HG03575 (cell line): Measurements from ENCODE around the gene F2RL1.
"Not testable (repeated sequence)": the region's sequence is repeated elsewhere in the genome, so short reads cannot be mapped to it uniquely, and the experiment has no call there.

Experiments
- ATAC-seq: cut with Tn5 transposase; IDR thresholded peaks from one replicate; pipeline ENCODE4 v1.9.1; 2021; ENCODE audit not compliant: unreplicated experiment, insufficient number of reproducible peaks, low FRiP score; ENCODE audit errors: extremely low read depth

The F2RL1 gene

DNA sequence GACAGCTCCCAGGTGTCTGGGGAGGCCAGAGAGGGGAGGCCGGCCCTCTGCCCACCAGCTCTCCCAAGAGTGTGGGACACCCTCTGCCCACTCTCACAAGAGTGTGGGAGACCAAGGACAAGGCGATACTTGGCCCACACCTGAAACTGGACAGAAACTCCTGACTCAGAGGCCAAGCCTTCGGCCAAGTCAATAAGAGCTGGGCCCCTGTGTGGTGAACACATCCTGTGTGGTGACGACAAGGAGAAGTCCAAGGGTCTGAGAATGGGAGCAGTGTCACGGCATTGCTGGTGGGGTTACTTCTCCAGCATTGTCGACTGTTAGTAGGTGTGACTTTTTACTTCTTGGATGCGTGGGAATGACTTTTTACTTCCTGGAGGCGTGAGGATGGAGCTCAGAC is 14.6 kb upstream of the F2RL1 start:
- no peak for ATAC-seq

DNA sequence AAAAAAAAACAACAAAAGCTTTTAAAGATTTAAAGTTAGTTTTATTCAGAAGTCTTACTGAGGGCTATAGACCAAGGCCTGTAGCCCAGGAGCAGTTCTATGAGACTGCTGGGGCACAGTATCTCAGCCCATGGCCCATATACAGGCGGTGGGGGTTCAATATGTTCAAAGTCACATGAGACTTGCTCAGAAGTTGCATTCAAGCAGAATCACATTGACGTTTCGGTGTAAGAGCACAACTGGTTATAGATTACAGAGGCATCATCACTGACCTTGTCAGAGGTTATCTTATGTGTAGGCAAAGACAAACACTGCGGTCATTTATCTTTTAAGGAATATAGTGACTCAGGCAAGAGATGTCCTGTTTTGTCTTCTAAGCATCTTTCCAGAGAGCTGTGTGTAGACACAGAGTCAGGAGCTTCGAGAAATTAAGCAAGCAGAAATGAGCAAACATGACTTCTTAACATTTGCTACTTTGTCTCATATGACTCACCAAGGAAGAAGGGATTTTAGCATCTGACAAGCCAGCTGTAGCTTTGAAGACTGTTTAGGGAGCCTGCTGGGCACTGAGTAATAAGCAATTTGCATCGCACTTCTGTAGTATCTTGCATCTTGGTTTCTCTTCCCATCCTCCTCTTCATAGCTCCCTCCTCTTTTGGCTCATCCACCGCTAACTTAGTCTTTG is 12.9 kb upstream of the F2RL1 start:
- no peak for ATAC-seq

DNA sequence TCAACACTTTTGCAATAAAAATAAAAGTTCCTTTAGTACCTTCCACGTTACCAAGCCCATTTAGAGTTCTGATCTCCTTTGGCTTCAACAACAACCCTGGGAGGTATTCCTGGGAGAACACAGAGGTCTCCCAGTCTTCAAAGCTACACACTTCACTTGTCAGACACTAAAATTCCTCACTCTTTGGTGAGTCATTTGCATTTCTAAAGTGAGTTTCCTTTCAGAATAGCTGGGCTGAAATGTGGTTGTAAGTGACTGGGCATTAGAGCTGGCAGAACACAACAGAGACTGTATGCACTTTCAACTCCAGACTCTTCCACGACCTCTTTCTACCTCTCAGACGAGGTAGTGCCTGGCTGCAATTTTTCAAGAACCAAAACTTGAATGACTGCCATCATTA is 11.5 kb upstream of the F2RL1 start:
- ATAC-seq: no peak

DNA sequence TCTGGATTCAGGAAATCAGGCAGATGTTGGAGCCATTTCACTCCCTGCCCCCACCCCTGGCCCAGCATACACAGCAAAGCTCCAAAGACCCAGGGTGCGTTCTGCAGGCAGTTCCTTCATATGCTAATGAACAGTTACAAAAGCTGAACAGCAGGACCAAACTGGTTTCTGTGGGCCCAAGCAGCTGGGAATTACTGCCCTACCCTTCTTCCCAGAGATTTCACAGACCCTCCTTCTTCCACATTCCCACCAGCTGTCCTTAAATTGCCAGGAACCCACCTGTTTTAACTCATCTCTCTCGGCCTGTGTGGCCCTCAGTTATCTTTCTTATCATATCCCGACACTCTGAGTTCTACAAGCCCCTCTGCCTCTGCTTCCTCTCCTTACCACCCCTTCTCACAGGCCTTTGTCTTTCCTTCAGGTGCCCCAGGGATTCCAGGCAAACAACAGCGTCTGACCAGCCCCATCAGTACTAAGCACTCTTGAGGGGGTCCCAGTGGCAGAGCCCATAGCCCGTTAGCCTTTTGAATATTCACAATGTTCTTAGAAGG is 10.6 kb upstream of the F2RL1 start:
- no peak for ATAC-seq

DNA sequence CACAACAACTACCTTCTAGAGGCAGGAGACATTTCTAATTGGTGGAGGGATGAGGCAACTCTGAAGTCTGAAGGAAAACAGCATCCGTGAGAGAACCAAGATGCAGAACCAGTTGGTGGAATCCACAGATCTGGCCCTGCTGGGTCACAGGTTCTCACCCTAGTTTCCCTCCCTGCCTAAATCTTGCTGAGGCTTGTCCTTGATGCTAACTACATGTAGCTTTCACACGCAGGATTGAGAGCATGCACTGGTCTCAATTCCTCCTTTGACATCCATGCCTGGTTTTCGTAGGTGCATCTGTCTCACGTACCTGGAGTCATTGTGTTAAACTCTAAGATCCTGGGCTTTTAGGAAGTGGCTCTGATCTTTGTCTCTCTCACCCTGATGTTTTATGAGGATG is 9.7 kb upstream of the F2RL1 start:
- no peak for ATAC-seq

DNA sequence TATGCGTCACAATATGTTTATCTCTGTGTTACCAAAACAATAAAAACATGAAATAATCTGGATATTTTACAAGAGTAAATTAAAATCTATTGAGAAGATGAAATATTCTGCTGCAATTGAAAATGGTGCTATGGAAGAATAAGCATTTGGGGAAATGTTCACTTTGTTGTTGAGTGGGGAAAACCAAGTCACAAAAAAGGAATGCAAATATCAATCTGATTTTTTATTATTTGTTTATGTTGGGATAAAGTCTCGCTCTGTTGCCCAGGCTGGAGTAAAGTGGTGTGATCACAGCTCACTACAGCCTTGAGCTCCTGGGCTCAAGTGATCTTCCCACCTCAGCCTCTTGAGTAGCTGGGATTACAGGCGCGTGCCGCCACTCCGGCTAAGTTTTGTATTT is 8.6 kb upstream of the F2RL1 start:
- ATAC-seq: no peak

DNA sequence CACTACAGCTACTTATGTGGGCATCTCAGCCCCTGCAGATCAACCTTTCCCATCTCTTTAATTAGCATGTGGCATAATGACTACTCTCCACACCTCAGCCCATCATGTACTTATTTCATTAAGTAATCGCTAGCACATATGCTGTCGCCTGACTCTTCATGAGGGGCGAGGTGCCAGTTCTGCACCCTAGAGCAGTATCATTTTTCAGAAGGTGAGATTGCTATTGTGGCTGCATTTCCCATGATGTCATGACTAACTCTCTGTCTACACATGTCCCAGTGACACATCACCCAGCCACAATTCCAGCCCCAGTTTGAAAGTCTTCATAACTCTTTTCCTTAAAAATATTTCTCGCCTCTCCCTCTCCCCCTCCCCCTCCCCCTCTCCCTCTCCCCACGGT is 7.6 kb upstream of the F2RL1 start:
- ATAC-seq: no peak

DNA sequence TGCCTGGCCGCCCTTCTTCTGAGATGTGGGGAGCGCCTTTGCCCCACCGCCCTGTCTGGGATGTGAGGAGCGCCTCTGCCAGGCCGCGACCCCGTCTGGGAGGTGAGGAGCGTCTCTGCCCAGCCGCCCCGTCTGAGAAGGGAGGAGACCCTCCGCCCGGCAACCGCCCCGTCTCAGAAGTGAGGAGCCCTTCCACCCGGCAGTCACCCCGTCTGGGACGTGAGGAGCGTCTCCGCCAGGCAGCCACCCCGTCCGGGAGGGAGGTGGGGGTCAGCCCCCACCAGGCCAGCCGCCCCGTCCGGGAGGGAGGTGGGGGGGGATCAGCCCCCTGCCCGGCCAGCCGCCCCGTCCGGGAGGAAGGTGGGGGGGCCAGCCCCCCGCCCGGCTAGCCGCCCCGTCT is 6.6 kb upstream of the F2RL1 start:
- not testable (repeated sequence) for ATAC-seq

DNA sequence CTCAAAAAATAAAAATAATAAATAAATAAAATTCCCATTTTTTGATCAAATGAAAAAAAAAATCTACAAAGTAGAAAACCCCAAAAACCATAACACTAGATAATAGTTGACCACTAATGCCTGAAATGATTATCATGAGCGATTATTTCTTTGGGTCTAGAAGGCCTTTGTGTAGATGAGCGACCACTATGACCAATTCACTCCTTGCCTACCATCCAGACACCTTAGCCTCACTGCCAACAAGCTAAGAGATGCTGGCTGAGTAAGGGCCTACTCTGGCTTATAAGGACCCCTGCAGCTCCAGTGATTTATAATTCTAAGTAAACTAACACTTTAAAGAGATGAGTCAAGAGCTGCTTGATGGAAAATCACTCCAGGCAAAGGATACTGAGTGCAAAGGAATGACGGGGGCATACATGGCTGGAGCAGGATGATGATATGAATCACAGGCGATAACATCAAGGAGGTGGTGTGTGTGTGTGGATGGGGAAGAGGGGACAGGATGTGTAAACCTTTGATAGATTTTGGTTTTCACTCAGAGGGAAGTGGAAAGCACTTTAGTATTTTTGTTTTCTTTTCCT is 4.8 kb upstream of the F2RL1 start:
- ATAC-seq: no peak

DNA sequence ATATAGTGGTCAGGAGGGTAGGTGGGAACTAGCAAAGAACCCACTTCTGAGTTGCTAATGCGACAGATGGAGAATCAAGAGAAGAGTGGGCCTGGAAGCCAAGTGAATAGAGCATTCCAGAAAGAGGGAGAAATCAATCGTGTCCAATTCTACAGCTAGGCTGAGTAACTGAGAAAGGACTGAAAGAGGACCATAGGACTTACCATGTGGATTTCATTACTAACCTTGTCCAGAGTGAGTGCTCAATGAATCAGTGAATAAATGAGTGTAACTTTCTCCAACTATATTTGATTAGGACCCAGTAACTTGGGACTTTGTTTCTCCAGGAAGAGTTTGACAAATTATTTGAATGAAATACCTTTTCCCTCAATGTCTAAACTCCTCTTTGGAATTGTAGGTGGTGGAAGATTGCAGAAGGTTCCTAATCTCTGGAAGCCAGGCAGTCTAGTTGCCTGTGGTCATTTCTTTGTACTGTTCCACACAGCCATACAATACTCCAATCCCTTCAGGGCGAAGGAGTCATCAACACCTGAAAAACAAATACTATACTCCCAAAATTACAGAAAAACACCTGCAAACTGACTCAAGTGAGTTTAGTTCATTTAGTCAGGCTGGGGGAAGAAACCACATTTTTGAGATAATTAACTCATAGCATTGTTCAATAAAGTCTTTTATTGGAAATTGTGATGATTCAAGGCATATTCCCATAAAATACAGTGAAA is 2.6 kb upstream of the F2RL1 start:
- ATAC-seq: no peak

DNA sequence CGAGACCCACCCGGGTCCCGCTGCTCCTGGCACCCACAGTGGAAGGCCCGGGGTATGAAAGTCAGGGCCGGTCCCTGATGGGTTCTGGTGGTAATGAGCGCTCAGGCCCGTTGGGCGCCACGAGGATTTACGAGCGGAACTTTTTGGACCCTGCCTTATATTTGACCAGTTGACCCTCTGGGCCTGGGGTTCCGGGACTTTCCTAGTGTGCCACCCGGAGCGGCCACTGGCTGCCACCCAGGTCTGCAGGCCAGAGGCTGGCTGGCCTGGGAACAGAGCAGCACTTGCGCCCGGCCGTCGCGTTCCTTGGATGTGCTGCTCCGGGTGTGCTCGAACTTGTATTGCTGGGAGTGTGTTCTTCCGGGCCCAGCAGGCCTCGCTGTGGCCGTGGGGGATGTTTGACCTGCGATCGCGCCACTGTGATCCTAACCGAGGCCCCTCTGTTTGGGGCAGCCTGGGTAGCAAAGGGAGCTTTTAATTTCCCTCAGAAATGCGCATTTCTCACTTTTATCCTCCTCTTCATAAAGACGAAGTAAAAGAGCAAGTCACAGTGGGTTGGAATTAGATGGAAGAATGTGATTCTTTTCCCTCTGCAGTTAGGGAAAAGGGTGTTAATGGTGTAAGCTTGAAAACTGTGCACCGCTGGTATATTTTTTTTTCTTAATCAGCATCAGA is 1.2 kb downstream of the F2RL1 start:
- ATAC-seq: no peak

DNA sequence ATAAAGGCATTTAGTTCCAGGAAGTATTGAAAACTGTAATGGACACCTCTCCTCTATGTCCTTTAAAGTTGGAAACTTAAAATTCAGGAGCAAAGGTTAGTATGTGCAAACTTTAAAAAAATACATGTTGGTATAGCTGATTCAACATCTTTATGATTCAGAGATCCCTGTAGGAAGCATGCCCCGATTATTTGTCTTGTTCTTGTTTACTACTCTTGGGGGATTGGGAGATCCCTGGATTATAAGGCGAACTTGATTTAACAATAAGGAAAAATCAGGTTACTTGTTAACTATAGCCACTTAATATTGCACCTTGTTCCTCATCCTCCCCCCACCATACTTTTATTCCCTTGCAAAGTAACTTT is 1.7 kb downstream of the F2RL1 start:
- no peak for ATAC-seq

DNA sequence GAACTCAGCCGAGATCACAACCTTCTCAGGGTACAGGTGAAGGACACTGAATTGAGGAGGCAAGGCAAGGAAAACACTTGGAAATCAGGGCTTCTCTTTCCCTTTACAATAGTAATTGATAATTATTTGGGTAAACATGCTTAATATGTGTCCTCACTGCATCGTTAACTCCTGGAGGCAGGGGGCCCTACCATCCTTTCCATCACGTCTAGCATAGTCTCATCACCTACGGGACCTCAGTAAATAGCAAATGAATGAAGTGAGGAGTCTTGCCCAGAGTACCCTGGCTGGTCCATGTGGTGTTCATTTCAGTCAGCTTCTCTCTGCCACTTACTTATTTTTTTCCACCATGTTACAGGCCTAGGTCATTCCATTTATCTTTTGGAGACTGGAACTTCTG is 2.3 kb downstream of the F2RL1 start:
- ATAC-seq: no peak

DNA sequence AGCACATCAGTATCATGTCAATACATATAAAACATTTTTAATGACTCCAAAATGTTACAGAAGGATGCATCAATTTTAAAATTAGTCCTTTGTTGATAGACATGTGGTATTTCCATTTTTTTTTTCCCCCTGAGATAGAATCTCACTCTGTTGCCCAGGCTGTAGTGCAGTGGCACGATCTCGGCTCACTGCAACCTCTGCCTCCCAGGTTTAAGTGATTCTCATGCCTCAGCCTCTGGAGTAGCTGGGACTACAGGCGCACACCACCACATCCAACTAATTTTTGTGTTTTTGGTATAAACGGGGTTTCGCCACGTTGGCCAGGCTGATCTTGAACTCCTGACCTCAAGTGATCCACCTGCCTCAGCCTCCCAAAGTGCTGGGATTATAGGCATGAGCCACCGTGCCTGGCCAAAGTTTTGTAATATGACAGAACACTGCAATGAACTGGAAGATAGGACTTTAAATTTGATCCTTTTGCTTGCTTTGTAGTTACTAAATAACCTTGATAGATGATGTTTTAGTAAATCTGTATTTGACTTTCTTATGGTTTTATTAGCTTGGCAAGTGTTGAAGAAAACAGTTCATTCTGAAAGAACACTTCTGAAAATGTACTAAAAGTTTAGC is 3.4 kb downstream of the F2RL1 start:
- not testable (repeated sequence) for ATAC-seq

DNA sequence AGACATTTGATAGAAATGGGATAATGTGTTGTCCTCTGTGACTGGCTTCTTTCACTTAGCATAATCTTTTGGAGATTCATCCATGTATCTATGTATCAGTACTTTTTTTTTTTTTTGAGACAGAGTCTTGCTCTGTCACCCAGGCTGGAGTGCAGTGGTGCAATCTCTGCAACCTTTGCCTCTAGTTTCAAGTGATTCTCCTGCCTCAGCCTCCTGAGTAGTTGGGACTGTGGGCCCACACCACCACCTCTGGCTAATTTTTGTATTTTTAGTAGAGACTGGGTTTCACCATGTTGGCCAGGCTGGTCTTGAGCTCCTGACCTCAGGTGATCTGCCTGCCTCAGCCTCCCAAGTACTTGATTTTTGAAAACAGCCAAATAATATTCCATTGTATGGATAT is 7.6 kb downstream of the F2RL1 start:
- not testable (repeated sequence) for ATAC-seq

DNA sequence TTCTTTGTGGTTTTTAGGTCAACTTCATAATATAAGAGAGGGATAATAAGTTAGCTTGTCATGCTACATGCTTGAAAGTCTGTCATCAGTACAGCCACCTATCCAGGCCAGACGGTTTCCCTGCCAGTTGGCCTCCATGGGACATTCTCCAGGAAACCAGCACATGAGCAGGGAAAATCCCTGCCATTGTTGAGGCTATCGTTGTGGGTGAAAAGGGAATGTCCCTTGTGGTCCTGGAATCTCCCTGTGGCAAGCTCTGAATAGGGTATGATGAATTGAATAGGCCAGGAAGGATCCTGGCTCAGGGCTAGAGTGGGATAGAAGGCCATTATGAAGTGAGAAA is 12.3 kb downstream of the F2RL1 start:
- ATAC-seq: no peak

DNA sequence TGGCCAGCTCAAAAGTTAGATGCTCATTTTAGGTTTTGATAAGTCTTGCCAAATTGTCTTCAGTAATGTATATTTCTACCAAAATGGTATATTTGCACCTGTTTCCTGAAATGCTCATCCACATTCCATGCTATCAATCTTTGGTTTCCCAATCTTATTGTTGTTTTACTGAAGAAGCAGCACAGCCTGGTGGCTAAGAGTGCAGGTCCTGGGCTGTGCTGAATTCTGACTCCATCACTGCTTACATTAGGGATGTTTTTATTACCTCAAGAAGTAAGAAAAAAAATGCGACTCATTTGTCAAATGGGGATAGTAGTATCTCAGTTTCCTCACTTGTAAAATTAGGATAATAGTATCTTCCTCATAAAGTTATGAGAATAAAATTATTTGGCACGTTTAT is 17.4 kb downstream of the F2RL1 start:
- no peak for ATAC-seq

DNA sequence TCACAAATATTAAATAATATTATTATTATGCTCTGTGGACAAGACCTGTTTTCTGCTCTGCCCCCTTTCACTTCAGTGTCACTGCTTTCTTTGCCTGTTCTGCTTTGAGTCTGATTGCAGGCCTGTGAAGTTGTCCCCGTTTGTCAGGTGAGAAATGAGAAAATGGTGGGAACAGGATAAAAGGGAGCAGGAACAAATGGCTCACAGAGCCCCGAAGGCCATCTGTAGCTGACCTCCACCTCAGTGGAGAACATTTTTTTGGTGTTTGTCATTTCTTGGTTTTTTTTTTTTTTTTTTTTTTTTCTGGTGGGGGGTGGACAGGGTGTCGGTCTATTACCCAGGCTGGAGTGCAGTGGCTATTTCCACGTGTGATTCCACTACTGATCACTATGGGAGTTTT is 17.8 kb downstream of the F2RL1 start:
- no peak for ATAC-seq

DNA sequence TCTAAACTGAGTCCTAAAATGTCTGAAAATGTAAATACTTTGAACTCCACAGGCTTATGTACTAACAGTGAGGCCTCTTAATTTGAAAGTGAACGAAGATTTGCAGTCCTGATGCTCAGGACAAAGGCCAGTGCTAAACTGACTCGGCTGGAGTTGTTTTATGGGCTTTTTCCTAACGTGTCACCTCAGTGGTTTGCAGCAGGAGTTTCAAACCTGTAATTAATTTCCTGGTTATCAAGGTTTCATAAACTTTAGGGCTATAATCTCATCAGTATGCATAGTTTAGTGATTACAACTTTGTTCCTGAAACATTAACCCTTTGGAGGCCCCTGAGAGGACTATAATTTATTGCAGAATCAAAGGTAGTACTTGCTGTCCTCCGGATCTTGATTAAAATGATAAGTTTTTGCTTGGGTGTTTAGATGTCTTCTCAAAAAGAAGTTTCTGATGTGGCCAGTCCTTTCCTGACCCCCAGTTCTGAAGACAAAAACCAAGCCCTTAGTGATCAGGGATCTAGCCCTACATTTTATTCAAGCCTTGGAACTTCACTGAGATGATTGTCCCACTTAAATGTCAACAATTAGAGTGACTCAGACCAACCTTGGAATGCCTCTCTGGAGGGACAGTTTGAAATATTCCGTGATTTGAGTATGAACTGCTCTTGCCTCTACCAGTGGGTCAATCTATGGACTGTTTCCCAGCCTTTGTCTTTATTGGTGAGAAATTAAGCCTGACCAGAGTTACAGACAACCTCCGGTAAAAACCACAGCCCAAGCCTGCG is 19.8 kb downstream of the F2RL1 start:
- no peak for ATAC-seq
